ENCODE results near the gene ATRNL1.

Gene ATRNL1

GRCh38 chr10:115903845-115904244 lies 810.7 kb downstream of the ATRNL1 start:
- no peak for TF ChIP-seq SUZ12 (IDR thresholded peaks at IDR 0.05; ENCODE audit: extremely low read depth, insufficient read depth, insufficient read length)
- no peak for TF ChIP-seq ZNF274 (IDR thresholded peaks at IDR 0.05; ENCODE audit: low read depth, low read length)
- no peak for TF ChIP-seq YY1 (IDR thresholded peaks at IDR 0.05; ENCODE audit: insufficient read depth, insufficient read length)
- DNase-seq (ENCODE audit: low read depth, low spot score), result no peak
- no peaks in the 10 kb centered on the region for H3K36me3 ChIP-seq (ENCODE audit: insufficient read depth, insufficient read length, low read length)
- no peaks in the 10 kb centered on the region for H3K9me3 ChIP-seq (ENCODE audit: insufficient read depth, low read length)
- H3K9ac ChIP-seq (ENCODE audit: insufficient read length, low read depth), result no peak overlapping the region
- H3K4me3 ChIP-seq (ENCODE audit: insufficient read length, low read depth), result no peak overlapping the region
- H3K4me1 ChIP-seq (ENCODE audit: insufficient read depth, insufficient read length), result no peaks in the 10 kb centered on the region
- no peaks in the 10 kb centered on the region for H3K27me3 ChIP-seq (ENCODE audit: insufficient read depth, insufficient read length)

DNA sequence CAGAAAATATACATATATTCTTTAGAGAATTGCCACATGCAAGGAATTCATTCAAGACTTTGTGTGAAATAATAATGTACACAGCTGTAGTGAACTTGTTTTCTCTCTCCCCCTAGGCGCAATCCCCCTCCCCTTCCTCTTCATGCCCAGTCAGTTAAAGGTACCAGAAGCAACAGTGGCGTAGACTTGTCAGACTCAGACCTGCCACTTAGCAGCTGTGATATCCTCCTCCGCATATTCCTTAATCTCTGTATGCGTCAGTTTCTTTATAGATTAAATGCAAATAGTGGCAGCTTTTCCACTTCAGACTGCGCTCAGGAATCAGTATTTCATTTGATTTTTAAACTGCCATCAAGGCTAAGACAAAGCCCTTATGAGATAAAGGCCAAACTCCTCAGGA lies 815.9 kb downstream of the ATRNL1 start:
- Histone ChIP-seq H3K9ac (ENCODE audit: insufficient read length, low read depth) (no peak overlapping the region), H3K36me3 (ENCODE audit: insufficient read depth, insufficient read length, low read length) (no peaks in the 10 kb centered on the region), H3K27me3 (ENCODE audit: insufficient read depth, insufficient read length) (no peaks in the 10 kb centered on the region), H3K4me1 (ENCODE audit: insufficient read depth, insufficient read length) (no peaks in the 10 kb centered on the region), H3K4me3 (ENCODE audit: insufficient read length, low read depth) (no peak overlapping the region), H3K9me3 (ENCODE audit: insufficient read depth, low read length) (no peaks in the 10 kb centered on the region)
- TF ChIP-seq YY1 (IDR thresholded peaks at IDR 0.05; ENCODE audit: insufficient read depth, insufficient read length) (no peak), ZNF274 (IDR thresholded peaks at IDR 0.05; ENCODE audit: low read depth, low read length) (no peak)
- DNase-seq (ENCODE audit: low read depth, low spot score), result no peak

GRCh38 chr10:115909962-115910731 lies 817.0 kb downstream of the ATRNL1 start:
- Histone ChIP-seq H3K36me3 (ENCODE audit: insufficient read depth, insufficient read length, low read length) (no peaks in the 10 kb centered on the region), H3K4me1 (ENCODE audit: insufficient read depth, insufficient read length) (no peaks in the 10 kb centered on the region), H3K9ac (ENCODE audit: insufficient read length, low read depth) (no peak overlapping the region), H3K9me3 (ENCODE audit: insufficient read depth, low read length) (no peaks in the 10 kb centered on the region), H3K4me3 (ENCODE audit: insufficient read length, low read depth) (no peak overlapping the region), H3K27me3 (ENCODE audit: insufficient read depth, insufficient read length) (no peaks in the 10 kb centered on the region)
- TF ChIP-seq YY1 (IDR thresholded peaks at IDR 0.05; ENCODE audit: insufficient read depth, insufficient read length), result no peak
- no peak for TF ChIP-seq ZNF274 (IDR thresholded peaks at IDR 0.05; ENCODE audit: low read depth, low read length)
- no peak for TF ChIP-seq SUZ12 (IDR thresholded peaks at IDR 0.05; ENCODE audit: extremely low read depth, insufficient read depth, insufficient read length)
- DNase-seq (ENCODE audit: low read depth, low spot score), result no peak

DNA sequence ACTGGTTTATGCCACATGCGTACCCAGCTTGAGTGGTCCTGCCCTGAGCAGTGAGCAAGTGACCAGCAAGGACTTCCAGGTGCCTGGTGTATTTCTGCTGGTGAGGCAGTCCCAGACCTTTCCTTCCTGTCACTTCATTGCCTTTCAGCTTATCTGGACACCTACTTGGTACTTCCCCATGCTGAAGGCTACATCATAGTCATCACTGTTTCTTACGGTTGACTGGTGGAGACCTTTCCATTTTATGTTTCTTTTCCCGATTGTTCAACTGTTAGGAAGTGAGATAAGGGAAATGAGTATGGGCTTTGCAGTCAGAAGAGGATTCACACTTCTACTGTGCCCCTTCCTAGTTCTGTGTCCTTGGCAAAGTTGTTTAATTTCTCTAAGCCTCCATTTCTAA lies 821.3 kb downstream of the ATRNL1 start:
- no peak for TF ChIP-seq ZNF274 (IDR thresholded peaks at IDR 0.05; ENCODE audit: low read depth, low read length)
- no peak for TF ChIP-seq YY1 (IDR thresholded peaks at IDR 0.05; ENCODE audit: insufficient read depth, insufficient read length)
- TF ChIP-seq SUZ12 (IDR thresholded peaks at IDR 0.05; ENCODE audit: extremely low read depth, insufficient read depth, insufficient read length), result no peak
- Histone ChIP-seq H3K4me3 (ENCODE audit: insufficient read length, low read depth) (no peak overlapping the region), H3K9ac (ENCODE audit: insufficient read length, low read depth) (no peak overlapping the region), H3K4me1 (ENCODE audit: insufficient read depth, insufficient read length) (no peaks in the 10 kb centered on the region), H3K9me3 (ENCODE audit: insufficient read depth, low read length) (no peaks in the 10 kb centered on the region), H3K36me3 (ENCODE audit: insufficient read depth, insufficient read length, low read length) (no peaks in the 10 kb centered on the region), H3K27me3 (ENCODE audit: insufficient read depth, insufficient read length) (no peaks in the 10 kb centered on the region)
- DNase-seq (ENCODE audit: low read depth, low spot score), result no peak

DNA sequence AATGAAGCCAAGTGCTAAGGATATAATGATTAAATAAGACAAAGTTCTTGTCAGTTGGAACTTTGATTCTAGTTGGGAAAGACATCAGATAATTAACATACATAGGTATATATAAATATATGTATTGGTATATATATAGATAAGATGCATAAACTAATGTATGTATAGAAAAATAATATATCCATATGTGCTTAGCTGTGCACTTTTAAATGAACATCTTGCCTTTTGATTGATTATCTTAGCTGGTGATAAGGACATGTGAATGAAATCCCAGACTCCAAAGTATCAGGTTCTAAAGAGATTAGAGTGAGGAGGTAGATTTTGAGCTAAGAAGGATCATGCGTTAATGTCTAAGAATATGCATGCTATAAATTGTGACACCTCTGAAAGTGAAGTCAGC lies 822.3 kb downstream of the ATRNL1 start:
- H3K27me3 ChIP-seq (ENCODE audit: insufficient read depth, insufficient read length), result no peaks in the 10 kb centered on the region
- H3K9ac ChIP-seq (ENCODE audit: insufficient read length, low read depth), result no peak overlapping the region

GRCh38 chr10:115918812-115919211 lies 825.6 kb downstream of the ATRNL1 start:
- Histone ChIP-seq H3K36me3 (ENCODE audit: insufficient read depth, insufficient read length, low read length) (no peaks in the 10 kb centered on the region), H3K4me1 (ENCODE audit: insufficient read depth, insufficient read length) (no peaks in the 10 kb centered on the region), H3K9me3 (ENCODE audit: insufficient read depth, low read length) (no peaks in the 10 kb centered on the region), H3K27me3 (ENCODE audit: insufficient read depth, insufficient read length) (no peaks in the 10 kb centered on the region), H3K4me3 (ENCODE audit: insufficient read length, low read depth) (no peak overlapping the region), H3K9ac (ENCODE audit: insufficient read length, low read depth) (no peak overlapping the region)
- TF ChIP-seq SUZ12 (IDR thresholded peaks at IDR 0.05; ENCODE audit: extremely low read depth, insufficient read depth, insufficient read length), result no peak
- no peak for TF ChIP-seq YY1 (IDR thresholded peaks at IDR 0.05; ENCODE audit: insufficient read depth, insufficient read length)
- TF ChIP-seq ZNF274 (IDR thresholded peaks at IDR 0.05; ENCODE audit: low read depth, low read length), result no peak
- DNase-seq (ENCODE audit: low read depth, low spot score), result no peak

More for the DNA sequence above, 822.3 kb downstream of the ATRNL1 start:
- Histone ChIP-seq H3K4me3 (ENCODE audit: insufficient read length, low read depth) (no peak overlapping the region), H3K9me3 (ENCODE audit: insufficient read depth, low read length) (no peaks in the 10 kb centered on the region), H3K4me1 (ENCODE audit: insufficient read depth, insufficient read length) (no peaks in the 10 kb centered on the region), H3K36me3 (ENCODE audit: insufficient read depth, insufficient read length, low read length) (no peaks in the 10 kb centered on the region)
- DNase-seq (ENCODE audit: low read depth, low spot score), result no peak
- no peak for TF ChIP-seq SUZ12 (IDR thresholded peaks at IDR 0.05; ENCODE audit: extremely low read depth, insufficient read depth, insufficient read length)
- TF ChIP-seq ZNF274 (IDR thresholded peaks at IDR 0.05; ENCODE audit: low read depth, low read length), result no peak
- no peak for TF ChIP-seq YY1 (IDR thresholded peaks at IDR 0.05; ENCODE audit: insufficient read depth, insufficient read length)

- no peaks in the 10 kb centered on the region for H3K36me3 ChIP-seq (ENCODE audit: insufficient read depth, insufficient read length, low read length)
- no peaks in the 10 kb centered on the region for H3K4me1 ChIP-seq (ENCODE audit: insufficient read depth, insufficient read length)
- no peak overlapping the region for H3K4me3 ChIP-seq (ENCODE audit: insufficient read length, low read depth)
- no peaks in the 10 kb centered on the region for H3K27me3 ChIP-seq (ENCODE audit: insufficient read depth, insufficient read length)
- no peak overlapping the region for H3K9ac ChIP-seq (ENCODE audit: insufficient read length, low read depth)
- DNase-seq (ENCODE audit: low read depth, low spot score), result no peak
- TF ChIP-seq YY1 (IDR thresholded peaks at IDR 0.05; ENCODE audit: insufficient read depth, insufficient read length) (no peak), SUZ12 (IDR thresholded peaks at IDR 0.05; ENCODE audit: extremely low read depth, insufficient read depth, insufficient read length) (no peak), ZNF274 (IDR thresholded peaks at IDR 0.05; ENCODE audit: low read depth, low read length) (no peak)
- no peaks in the 10 kb centered on the region for H3K9me3 ChIP-seq (ENCODE audit: insufficient read depth, low read length)
These were observed 828.6 kb downstream of the ATRNL1 start for GRCh38 chr10:115921795-115922194.

All from NT2/D1 (cell line).